GM18517 (cell line): ENCODE data around the gene EXOC2.
"Not testable (repeated sequence)": the region's sequence is repeated elsewhere in the genome, so short reads cannot be mapped to it uniquely, and the experiment has no call there.

Source experiments
- ATAC-seq: cut with Tn5 transposase; IDR thresholded peaks from one replicate; pipeline ENCODE4 v1.9.1; 2021; ENCODE audit warnings: mild to moderate bottlenecking, moderate library complexity; ENCODE audit not compliant: unreplicated experiment

Gene EXOC2

DNA sequence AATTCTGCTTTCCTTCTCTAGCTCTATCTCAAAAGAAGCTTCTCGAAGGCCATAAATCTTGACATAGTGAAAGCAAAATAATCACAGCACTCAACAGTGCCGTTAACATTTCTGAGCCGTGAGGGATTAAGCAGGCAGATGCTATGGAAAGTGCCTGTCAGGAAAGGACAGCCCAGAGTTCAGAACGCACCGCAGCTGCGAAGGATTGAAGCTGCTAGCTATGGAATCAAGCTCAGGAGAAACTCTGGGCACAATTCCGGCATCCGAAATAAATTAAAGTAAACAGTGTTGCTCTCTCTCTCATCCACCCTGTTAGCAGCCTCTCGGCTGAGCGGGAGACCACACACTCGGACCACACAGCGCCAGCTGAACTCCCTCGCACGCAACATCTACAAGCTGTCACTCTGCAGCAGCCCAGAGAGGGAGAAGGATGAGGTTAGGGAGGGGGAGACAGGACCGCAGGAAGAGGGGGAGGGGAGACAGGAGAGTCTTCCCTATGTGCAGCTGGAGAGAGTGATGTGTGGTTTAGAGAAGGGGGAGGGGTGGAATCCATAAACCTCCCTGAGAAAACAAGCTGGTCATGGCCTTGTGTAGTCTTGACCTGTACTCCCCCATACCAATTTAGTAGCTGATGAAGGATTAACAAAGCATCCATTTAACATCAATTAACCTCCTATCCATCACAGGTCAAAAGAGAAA is 9.0 kb downstream of the EXOC2 start:
- no peak for ATAC-seq

DNA sequence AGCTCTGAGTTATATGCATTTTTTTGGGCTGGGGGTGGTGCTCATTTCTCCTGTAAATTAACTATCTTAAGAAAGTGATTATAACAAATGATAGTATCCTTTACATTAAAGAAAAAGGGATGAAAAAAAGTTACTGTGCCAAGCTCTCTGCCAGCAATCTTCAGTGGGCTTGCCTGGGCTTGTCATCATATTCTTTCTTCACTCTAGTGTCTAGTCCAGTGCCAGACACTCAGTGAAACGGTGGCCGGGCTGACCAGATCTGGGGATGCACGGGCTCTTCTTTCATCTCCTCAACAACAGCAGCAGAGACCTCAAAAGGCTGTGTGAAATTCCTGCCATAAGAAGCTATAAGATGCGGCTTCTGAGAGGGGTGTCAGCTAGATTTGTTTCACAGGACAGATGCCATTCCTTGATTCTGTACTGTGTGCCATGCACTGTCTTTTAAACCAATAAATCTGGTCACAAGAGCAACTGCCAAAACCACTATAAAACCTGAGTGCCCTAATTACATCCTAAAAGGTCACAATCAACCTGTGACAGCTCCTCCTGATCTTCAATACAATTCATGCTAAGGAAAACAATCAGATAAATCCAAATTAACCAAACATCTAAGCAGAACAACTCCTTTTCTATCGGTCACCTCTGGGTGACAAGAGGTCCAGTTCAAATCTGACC is 12.1 kb downstream of the EXOC2 start:
- no peak for ATAC-seq

DNA sequence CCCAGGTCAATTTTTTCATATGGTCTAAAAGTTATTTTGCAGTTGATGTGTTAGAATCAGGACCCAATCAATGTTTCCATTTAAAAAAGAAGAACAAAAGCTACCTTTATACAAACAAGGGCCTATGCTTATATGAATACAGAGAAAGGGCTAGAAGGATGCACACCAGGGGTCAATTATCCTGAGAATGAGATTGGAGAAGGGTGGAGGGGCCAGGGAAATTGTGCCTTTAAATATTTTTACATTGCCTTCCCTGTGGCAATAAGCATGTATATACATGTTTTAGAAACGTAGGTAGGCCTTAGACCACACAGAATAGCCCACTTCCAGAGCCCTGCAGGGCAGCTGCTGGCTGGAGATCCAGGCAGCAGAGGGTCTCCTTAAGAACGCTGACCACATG is 12.7 kb downstream of the EXOC2 start:
- no peak for ATAC-seq

DNA sequence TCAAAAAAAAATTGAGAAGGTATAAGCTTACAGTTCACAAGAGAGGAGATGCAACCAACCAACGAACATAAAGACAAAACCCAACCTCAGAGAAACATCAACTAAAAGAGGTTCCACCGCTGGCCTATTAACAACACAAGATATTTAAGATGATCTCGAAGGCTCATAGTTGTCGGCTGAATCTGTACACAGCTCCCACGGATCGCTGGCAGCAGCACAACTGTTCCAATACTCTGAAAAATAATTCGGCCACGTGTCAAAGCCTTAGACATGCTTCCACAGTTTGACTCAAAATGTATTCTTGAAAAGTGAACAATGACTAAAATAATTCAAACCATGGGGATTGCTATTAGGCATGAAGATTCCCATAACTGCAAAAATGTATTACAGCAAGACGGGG is 13.7 kb downstream of the EXOC2 start:
- ATAC-seq, result no peak

DNA sequence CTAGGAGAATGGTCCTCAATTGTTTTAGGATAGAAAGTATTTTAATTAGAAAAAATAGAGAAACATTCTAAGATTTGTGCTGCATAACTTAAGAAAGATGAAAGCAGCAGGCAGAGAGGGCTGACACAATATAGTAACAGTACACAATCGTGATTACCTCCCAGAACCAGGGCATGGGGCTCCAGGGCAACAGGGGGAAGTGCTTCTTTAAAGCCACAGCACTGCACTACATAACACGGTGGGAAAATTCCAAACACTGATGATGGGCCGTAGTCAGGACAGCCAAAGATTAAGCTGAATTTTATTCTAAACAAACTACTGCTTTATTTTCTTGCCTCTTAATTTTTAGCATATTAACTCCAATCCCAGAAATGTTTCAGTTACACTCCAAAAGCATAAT is 14.4 kb downstream of the EXOC2 start:
- ATAC-seq, result no peak

DNA sequence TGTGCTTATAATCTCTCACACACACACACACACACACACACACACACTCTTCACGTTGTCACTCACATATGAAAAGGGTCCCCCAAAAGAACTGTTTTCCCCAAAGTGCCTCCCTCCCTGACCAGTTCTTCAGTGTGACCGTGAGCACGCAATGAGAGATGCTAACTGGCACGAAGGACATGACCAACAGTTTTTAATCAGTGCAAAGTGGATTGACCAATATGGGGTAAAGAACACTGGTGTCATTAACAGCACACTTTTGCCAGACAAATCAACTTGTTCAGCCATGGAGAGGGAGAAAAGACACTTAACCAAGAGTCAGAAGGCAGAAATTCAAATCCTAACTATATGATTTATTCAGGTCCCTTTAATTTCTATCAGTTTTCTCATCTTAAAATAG is 15.0 kb downstream of the EXOC2 start:
- no peak for ATAC-seq

DNA sequence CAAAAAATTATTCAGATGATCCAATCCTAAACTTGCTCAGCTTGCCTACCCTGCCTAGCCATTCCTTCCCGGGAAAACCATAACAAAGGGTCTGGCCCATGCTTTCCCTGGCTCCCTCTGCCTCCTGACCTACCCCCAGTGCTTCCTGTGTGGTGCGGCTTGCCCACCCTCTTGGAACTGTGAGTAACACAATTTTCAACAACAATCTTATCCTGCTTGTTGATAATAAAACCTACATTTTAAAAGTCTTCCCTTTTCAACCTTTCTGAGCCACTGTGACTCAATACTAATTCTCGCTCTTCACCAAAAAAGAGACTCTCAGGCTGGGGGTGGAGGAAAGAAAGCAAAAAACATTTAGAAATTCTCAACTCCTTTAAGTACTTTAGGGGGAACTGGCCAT is 18.0 kb downstream of the EXOC2 start:
- no peak for ATAC-seq

DNA sequence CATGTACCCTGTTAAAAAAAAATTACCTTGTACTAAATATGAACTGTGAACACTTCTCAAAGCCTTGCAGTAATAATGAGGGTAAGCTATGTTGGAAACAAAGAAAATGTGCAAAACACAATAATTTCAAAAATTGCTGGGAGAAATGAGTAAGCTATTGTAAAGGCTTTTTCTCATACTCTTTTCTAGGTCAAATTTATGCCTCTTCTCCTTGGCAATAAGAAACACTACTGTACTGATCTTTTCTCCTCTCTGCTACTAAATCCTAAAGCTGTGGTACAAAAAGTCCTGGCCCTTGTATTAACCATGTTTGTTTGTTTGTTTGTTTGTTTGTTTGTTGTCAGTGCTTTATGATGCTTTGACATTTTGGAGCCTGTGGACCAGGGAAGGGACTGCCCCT is 18.5 kb downstream of the EXOC2 start:
- no peak for ATAC-seq

DNA sequence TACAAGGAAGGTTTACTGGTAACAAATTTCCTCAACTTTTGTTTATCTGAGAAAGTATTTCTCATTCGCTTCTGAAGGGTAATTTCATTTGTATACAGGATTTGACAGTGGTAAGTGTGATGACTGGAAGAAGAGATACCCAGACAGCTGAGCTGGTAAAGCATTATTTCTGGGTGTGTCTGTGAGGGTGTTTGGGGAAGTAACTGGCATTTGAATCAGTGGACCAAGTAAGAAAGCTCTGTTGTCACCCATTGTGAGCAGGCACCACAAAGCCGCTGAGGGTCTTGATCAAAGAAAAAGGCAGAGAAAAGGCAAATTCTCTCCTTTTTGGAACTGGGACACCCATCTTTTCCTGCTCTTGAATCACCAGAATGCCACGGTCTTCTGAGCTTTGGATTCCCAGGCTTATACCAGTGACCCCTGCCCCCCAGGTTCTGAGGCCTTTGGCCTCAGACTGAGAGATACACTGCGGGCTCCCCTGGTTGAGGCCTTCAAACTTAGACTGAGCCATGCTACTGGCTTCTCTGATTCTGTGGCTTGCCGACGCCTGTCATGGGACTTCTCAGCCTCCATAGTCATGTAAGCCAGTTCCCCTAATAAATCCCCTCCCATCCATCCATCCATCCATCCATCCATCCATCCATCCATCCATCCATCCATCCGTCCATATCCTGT is 25.5 kb downstream of the EXOC2 start:
- ATAC-seq, result no peak

DNA sequence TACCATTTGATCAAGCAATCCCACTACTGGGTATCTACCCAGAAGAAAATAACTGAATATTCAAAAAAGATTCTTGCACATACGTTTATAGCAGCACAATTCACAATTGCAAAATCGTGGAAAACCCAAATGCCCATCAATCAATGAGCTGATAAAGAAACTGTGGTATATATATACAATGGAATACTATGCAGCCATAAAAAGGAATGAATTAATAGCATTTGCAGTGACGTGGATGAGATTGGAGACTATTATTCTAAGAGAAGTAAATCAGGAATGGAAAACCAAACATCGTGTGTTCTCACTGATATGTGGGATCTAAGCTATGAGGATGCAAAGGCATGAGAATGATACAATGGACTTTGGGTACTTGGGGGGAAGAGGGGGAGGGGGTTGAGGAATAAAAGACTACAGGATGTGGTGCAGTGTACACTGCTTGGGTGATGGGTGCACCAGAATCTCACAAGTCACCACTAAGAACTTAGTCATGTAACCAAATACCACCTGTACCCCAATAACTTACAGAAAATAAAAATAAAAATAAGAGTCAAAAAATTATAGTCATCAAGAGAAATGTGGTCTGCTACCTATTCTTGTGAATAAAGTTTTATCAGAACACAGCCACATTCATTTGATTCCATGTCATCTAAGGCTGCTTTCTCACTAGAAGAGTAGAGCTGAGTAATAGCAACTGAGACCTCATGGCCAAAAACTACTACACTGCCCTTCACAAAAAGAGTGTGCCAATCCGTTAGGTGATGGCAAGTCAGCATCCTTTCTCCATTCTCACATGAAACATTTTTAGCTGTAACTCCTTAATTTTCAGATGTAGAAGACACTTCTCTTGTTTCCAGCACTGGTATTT is 27.3 kb downstream of the EXOC2 start:
- no peak for ATAC-seq

DNA sequence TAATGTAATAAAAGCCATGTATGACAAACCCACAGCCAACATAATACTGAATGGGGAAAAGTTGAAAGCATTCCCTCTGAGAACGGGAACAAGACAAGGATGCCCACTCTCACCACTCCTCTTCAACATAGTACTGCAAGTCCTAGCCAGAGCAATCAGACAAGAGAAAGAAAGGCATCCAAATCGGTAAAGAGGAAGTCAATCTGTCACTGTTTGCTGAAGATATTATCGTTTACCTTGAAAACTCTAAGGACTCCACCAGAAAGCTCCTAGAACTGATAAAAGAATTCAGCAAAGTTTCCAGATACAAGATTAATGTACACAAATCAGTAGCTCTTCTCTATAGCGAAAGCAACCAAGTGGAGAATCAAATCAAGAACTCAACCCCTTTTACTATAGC is 29.2 kb downstream of the EXOC2 start:
- ATAC-seq, result not testable (repeated sequence)

DNA sequence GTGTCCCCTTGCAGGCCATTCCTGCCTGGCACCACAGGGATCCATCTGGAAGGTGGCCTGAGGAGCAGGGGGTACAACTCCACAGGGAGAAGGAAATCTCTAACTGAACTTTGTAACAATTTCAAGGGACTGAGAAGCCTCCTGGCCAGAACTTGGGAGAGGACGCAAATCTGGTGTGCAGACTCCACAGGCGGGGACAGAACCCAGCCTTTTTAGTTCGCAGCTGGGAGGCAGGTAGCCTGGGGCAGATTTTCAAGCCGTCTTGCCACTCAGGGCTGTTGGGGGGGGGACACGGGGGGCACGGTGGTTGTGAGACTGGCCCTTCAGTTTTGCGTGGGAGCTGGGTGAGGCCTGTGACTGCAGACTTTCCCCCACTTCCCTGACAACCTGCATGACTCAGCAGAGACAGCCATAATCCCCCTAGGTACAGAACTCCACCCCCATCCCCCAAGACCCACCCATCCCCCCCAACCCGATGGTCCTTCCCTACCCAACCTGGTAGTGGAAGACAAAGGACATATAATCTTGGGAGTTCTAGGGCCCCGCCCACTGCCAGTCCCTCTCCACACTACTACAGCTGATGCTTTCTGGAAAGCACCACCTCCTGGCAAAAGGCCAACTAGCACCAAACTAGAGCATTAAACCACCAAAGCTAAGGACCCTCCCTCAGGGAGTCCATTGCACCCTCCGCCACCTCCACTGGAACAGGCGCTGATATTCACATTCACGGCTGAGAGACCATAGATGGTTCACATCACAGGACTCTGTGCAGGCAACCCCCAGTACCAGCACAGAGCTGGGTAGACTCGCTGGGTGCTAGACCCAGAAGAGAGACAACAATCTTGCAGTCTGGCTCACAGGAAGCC is 33.0 kb downstream of the EXOC2 start:
- no peak for ATAC-seq

DNA sequence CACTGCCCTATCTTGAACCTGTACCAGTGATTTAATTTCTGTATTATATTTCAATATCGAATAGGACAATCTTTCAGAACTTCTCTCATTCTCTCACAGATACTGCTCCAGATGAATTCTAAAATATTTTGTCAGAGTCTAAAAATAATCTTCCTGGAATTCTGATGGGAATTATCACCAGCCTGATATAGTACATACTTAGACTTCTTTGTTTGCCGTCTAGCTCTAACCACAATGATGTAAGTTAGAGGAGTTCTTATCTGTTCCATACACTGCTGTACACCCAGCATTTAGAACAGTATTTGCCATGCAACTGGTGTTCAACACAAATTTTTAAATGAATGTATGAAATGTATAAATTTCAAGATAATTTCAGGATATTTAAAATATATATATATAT is 34.7 kb downstream of the EXOC2 start:
- no peak for ATAC-seq

DNA sequence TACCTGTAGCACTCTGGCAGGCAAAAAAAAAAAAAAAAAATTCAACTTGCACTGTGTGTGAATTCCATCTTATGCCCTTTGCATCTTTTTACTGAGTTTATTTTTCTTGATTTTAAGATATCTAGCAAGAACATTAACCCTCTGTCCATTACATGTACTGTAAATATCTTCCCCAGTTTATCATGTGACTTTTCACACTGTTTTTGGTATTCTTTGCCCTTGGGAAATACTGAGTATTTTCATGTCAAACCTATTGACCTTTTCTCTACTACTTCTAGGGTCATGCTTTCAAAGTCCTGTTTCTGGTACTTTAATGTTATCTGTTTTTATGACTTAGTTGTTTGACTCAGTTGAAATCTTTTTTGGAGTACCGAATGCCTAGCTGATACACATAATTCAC is 35.2 kb downstream of the EXOC2 start:
- ATAC-seq, result no peak

DNA sequence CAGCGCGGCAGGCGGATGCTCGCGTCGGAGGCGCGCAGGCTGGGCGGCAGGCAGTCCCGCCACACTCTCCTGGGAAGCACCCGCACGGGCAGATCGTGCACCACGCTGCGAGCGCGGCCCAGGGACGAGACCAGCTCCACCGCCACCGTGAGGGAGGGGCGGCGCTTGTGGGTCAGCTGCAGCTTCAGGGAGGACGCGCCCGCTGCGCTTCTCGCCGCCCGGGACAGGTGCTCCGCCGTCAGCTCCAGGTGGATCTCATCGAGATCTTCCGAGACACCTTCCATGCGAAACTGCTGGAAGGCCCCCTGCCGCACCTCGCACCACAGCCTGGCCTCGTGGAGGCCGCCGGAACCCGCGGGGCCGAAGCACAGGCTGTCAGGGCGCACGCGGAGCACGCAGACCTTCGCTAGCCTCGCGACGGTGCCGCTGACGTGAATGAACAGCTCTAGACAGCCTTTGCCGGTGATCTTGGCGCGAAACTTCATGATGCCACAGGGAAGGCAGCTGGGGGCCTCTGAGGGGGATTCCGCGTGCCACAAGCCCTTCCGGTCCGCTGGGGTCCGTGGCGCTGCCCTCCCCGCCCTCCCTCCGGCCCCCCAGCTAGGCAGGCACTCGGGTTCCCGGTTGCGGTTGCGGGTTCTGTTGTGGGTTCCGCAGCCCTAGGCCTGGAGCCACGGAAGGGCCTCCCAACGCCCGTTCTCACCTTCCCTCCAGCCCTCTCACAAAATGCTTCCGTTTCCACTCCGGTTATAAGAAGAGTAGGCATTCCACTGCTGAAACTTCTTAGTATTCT is 36.3 kb downstream of the EXOC2 start, which contains the start of gene HUS1B:
TSS of gene HUS1B (minus strand) at position 641 of the 793 bp plus-strand sequence. CDS start at position 485, 156 bp downstream.
- no peak for ATAC-seq

DNA sequence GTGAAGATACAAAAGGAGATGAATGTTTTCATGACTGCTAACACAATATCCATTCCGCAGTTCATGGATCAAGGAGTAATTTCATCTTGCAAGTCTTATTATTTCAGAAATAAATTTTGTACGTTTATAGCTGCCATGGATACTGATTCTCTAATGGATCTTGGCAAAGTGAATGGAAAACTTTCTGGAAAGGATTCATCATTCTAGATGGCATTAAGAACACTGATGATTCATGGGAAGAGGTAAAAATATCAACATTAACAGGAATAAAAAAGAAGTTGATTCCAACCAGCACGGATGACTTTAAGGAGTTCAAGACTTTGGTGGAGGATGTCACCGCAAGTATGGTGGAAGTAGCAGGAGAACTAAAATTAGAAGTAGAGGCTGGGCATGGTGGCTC is 38.8 kb downstream of the EXOC2 start:
- ATAC-seq, result no peak

DNA sequence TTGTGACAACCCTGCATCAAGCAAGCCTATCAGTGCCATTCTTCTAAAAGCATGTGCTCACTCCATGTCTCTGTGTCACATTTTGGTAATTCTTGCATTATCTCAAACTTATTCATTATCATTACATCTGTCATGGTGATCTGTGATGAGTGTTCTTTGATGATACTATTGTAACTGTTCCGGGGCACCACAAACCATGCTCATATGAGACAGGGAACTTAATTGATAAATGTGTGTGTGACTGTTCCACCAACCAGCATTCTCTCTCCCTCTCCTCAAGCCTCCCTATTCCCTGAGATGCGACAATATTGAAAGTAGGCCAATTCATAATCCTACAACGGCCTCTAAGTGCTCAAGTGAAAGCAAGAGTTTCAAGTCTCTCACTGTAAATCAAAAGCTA is 40.1 kb downstream of the EXOC2 start:
- no peak for ATAC-seq

DNA sequence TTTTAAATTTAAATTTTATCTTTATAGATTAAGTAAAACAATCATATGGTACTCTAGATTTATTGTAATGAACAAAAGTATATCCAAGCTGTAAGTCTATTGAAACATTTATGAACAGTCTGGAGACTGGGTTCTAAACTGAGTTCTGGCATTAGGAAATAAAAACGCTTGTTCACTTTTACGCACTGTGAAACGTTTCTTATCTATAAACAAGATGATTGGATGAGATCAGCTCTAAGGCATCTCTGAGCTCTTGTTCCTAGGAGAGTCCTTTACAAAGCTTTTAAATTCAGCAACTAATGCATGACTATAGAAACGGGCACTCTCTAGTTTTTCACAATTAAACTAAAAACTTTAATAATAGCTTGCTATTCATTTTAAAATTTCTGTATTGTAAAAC is 42.8 kb downstream of the EXOC2 start:
- no peak for ATAC-seq

DNA sequence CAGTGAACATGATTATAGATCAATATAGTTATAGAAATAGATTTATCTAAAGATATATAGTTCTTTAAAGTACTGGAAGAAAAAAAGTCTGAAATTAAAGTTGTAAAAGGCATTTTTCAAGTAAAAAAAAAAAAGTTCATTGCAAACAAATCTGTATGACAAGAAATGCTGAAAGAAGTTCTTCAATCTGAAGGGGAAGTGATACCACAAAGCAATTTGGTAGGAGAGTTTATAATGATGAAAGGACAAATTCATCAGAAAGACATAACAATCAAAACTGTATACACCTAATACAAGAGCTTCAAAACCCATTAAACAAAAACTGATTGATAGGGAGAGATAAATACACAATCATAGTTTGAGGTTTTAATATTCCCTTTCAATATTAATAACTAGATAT is 50.1 kb downstream of the EXOC2 start:
- no peak for ATAC-seq
